Activated CD8-positive, alpha-beta memory T cell treated with anti-CD3 and anti-CD28 coated beads, Interleukin-2, amount 50 U/mL, for 1 hour (primary cell): ENCODE results near the gene ASAH2.
"Not testable (repeated sequence)": the region's sequence is repeated elsewhere in the genome, so short reads cannot be mapped to it uniquely, and the experiment has no call there.

Experiments
- DNase-seq: peaks from one replicate; pipeline ENCODE4 v3.0.0-alpha.2; 2020; ENCODE audit errors: extremely low read depth

ASAH2 gene

DNA sequence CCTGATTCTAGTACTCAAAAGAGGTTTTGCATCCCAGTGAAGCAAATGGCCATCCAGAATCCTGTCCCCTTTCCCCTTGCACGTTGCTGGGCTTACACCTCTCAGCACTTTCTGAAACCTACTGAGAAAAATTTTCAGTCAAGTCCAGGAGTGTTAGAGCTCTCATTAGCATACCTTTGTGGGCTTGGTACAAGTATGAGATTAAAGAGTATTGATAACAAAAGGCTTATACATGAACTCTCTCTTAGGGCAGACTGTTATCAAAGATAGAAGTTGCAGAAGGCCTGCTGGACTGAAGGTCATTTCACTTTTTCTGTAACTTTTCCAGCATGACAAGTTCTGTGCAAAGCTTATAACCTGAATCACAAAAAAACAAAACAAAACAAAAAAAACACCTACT lies at the start of gene ASAH2:
Gene ASAH2 (minus strand): TSS at position 123 of the 400 bp plus-strand sequence. CDS start 2,906 bp downstream, outside the sequence.
- DNase-seq, result no peak

- no peak for DNase-seq
Measured at GRCh38 chr10:50299948-50300669, 48.8 kb upstream of the ASAH2 start.

GRCh38 chr10:50295367-50295766 lies 44.1 kb upstream of the ASAH2 start:
- DNase-seq, result no peak

DNA sequence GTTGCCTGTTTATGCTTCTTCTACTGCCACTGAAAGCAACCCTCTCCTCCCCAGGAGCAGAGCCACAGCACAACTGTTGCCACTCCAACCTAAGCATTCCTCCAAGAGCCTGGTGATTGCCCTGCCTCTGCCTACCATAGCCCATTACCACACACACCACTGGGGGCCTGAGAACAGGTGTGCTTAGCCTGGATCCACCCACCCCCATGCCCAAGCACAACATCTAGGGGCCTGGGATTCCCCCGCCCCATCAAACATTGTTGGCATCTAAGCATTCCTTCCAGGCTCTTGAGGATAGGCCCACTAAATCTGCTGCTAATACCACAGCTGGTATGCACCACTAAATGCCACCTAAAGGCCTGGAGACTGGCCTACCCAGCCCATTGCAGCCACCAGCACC lies 43.3 kb upstream of the ASAH2 start:
- no peak for DNase-seq

- DNase-seq, result no peak
Measured at GRCh38 chr10:50293513-50294313, 42.4 kb upstream of the ASAH2 start.

GRCh38 chr10:50291261-50291850 lies 40.0 kb upstream of the ASAH2 start:
- no peak for DNase-seq

DNA sequence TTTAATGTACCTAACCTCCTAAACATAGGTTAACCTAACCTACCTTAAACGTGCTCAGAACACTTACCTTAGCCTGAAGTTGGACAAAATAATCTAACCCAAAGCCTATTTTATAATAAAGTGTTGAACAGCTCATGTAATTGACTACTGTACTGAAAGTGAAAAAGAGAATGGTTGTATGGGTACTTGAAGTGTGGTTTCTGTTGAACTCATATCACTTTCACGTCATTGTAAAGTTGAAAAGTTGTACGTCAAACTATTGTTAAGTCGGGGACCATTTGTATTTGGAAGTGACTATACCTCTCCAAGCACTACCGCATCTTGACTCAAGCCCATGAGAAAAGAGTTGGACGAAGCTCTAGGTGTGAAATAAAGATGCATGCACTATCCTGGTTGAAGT lies 37.9 kb upstream of the ASAH2 start:
- no peak for DNase-seq

DNA sequence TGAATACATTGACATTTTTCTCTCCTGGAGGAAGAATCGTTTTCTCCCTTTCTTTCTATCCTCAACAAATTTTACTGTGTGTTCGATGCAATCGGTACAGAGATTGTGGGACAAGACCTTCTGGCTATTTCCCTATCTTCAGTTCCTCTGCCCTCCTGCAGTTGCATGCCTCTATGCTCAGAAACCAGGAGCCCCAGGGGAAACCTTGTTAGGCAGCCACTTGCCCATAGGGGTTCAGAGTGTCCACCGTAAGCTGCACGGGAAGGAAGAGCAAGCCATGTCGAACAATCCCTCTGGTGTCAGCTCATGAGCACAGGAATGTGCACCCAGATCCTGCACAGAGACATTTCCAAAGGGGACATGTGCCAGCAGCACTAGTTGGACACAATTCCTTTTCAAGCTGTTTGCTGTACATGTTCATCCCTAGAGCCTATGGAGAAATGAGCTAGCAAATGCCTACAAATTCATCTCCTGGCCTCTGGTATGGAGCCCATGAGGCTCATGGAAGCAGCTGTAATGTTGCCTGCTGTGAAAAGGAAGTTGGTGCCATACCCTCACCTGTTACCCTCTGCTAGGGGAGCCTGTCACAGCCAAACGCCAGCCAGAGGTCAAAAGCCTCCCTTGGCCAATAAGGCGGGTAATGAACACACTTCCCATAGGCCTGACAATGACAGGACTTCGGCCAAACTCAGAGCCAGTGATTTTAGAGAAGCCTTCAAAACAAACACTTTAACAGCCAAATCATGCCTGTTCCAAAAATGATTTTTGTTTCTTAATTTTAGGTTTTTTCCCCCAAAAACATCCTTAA lies 35.9 kb upstream of the ASAH2 start:
- no peak for DNase-seq

DNA sequence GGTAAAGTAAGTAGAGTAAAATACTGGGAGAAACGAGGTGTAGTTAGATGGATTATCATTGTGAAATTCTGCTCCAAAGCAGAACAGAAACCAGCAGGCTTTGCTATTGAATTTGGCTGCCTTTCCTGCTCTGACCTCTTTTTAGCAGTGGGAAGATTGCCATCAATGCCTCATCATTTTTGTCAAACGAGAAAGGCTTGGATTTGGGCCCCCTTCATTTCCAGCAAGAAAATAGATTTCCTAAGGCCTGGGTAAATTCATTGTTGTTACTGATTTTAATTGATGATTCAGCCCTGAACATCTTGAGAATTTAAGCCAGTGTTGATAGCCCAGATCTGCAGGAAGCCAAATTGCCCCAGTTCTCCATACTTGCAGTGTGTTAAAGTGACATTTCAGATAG lies 35.2 kb upstream of the ASAH2 start:
- no peak for DNase-seq

GRCh38 chr10:50281967-50282522 lies 30.7 kb upstream of the ASAH2 start:
- no peak for DNase-seq

GRCh38 chr10:50281210-50281966 lies 30.1 kb upstream of the ASAH2 start:
- DNase-seq, result no peak

DNA sequence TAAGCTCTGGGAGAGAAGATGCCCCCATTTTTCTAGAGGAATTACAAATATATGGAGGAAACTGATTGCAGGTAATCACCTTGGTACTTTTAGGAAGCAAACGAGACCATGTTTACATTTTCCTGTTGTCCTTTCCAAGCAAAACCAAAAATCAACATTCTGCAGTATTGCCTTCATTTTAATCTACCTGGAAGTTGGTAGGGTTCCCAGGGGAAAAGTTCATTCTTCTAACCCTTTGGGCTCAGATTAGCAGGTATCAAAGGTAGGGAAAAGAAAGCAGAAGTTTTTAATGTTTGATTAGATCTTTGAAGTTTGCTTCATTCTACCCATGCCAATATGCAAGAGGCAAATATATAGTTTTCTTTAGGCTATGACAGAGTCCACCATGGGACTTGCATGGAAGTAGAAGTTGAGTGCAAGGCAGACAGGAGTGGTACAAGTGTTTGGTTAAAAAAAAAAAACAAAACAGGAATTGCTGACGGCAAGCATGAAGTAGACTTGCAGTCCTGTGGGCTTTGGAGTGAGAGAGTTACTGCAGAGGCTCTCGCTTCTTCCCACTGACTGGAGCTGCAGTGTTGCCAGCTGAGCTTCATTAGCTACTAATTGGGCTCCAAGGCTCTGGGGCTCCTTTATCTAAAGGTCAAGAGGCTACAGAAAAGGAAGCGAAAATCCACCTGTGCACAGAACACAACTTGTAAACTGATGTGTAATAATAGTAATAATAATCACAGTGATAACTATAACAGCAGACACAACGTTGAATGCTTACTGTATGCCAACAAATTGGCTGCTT lies 28.9 kb upstream of the ASAH2 start:
- DNase-seq, result no peak

GRCh38 chr10:50279489-50279888 lies 28.2 kb upstream of the ASAH2 start:
- no peak for DNase-seq

DNA sequence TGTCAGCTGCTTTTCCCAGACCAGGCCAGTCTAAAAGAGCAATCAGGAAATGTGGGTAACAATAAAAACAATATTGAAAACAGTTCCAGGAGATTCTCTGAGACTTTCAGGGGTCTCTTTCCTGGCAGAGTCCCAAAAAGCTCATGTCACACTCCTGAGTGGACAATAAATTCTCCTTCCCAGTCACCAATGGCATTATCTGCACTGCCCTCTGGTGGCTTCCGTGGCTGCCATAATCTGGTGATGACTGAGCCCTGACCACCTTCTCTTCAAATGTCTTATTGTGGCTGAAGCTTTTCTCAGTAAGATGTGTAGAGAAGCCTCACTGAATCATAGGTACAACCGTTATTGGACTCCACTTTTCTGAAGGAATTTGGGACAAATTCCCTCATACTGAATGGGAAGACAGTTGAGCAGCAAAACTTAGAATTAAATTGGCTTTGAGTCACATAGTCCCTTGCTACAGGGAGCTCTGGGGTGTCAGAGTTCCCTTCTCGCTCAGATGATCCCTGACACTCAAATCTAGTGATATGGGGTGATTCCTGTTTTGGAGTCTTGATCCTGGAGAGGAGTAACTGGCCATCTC lies 24.4 kb upstream of the ASAH2 start:
- DNase-seq, result no peak

DNA sequence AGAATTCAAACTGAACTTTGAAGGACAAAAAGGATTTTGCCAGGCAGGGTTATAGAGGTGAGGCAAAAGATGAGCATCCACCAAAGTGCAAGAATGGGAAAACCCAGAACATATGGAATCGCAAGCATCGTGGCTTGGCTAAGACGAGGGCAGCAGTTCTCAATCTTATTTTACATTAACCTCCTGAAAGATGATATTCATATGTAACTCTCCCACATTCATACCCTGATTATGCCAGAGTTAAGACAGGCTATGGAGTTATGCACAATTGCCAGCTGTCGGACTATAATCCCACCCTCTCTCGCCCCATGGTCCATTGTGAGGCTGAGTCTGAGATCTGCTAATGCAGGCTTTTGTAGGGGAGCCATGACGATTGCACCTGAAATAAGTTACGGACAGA lies 21.2 kb upstream of the ASAH2 start:
- no peak for DNase-seq

- DNase-seq, result no peak
Measured at GRCh38 chr10:50271564-50272250, 20.4 kb upstream of the ASAH2 start.

DNA sequence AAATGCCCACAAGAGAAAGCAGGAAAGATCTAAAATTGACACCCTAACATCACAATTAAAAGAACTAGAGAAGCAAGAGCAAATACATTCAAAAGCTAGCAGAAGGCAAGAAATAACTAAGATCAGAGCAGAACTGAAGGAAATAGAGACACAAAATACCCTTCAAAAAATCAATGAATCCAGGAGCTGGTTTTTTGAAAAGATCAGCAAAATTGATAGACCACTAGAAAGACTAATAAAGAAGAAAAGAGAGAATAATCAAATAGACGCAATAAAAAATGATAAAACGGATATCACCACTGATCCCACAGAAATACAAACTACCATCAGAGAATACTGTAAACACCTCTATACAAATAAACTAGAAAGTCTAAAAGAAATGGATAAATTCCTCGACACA lies 16.6 kb upstream of the ASAH2 start:
- not testable (repeated sequence) for DNase-seq

DNA sequence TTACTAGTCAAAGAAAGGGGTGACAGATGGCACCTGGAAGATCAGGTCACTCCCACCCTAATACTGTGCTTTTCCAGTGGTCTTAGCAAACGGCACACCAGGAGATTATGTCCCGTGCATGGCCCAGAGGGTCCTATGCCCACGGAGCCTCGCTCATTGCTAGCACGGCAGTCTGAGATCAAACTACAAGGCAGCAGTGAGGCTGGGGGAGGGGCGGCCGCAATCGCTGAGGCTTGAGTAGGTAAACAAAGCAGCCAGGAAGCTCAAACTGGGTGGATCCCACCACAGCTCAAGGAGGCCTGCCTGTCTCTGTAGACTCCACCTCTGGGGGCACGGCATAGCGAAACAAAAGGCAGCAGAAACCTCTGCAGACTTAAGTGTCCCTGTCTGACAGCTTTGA lies 11.3 kb upstream of the ASAH2 start:
- DNase-seq, result not testable (repeated sequence)

GRCh38 chr10:50260791-50261281 lies 9.5 kb upstream of the ASAH2 start:
- no peak for DNase-seq
